Loucy (cell line): ENCODE results near the gene SARM1.

Experiments
- H2AFZ ChIP-seq: fragments of 200-600 bp; sonication (generic); 2 replicates; pipeline ENCODE4 v1.6.0; 2016; ENCODE audit warnings: antibody characterized with exemption, mild to moderate bottlenecking, low read length, moderate library complexity
- H3F3A ChIP-seq: fragments of 200-600 bp; 2 replicates; pipeline ENCODE4 v1.6.0; 2016; ENCODE audit warnings: antibody characterized with exemption, low read depth, mild to moderate bottlenecking
- H3K27me3 ChIP-seq: fragments of 200-600 bp; sonication (generic); 2 replicates; pipeline ENCODE4 v1.6.1; 2014; ENCODE audit warnings: low read length, mild to moderate bottlenecking; ENCODE audit not compliant: insufficient read depth, poor library complexity, severe bottlenecking
- H3K36me3 ChIP-seq: fragments of 200-600 bp; sonication (generic); 2 replicates; pipeline ENCODE4 v1.6.1; 2016; ENCODE audit warnings: low read length; ENCODE audit not compliant: insufficient read depth
- H3K4me1 ChIP-seq: fragments of 200-600 bp; sonication (generic); 2 replicates; pipeline ENCODE4 v1.5.1; 2014; ENCODE audit warnings: low read length, mild to moderate bottlenecking; ENCODE audit not compliant: insufficient read depth, poor library complexity, severe bottlenecking
- H3K4me2 ChIP-seq: fragments of 200-600 bp; sonication (generic); 2 replicates; pipeline ENCODE4 v1.6.0; 2014; ENCODE audit warnings: antibody characterized with exemption, low read length, low read depth, mild to moderate bottlenecking; ENCODE audit not compliant: poor library complexity, severe bottlenecking
- H3K4me3 ChIP-seq: fragments of 200-600 bp; sonication (generic); 2 replicates; pipeline ENCODE4 v1.5.1; 2014; ENCODE audit warnings: low read length, mild to moderate bottlenecking, mixed read lengths; ENCODE audit not compliant: poor library complexity, severe bottlenecking
- H3K79me2 ChIP-seq: fragments of 200-600 bp; sonication (generic); 2 replicates; pipeline ENCODE4 v1.6.1; 2014; ENCODE audit warnings: low read length; ENCODE audit not compliant: insufficient read depth
- H3K9ac ChIP-seq: fragments of 200-600 bp; sonication (generic); 2 replicates; pipeline ENCODE4 v1.6.0; 2014; ENCODE audit warnings: mild to moderate bottlenecking, low read depth, low read length, moderate library complexity; ENCODE audit not compliant: poor library complexity, severe bottlenecking
- H3K9me2 ChIP-seq: fragments of 200-600 bp; sonication (generic); replicated peaks from 2 replicates; pipeline ENCODE4 v1.6.1; 2016; ENCODE audit warnings: low read depth, low read length, mixed read lengths
- H3K9me3 ChIP-seq: fragments of 200-600 bp; sonication (generic); 2 replicates; pipeline ENCODE4 v1.6.1; 2014; ENCODE audit warnings: mild to moderate bottlenecking, antibody characterized with exemption, low read length, low read depth; ENCODE audit not compliant: insufficient read depth
- H4K20me1 ChIP-seq: fragments of 200-600 bp; sonication (generic); 2 replicates; pipeline ENCODE4 v1.6.0; 2014; ENCODE audit warnings: antibody characterized with exemption, low read length, mild to moderate bottlenecking; ENCODE audit not compliant: insufficient read depth, poor library complexity, severe bottlenecking
- EZH2phosphoT487 ChIP-seq: fragments of 200-600 bp; IDR thresholded peaks from 2 replicates; pipeline ENCODE4 v1.6.1; 2018; ENCODE audit warnings: antibody characterized with exemption, mild to moderate bottlenecking, moderate library complexity, borderline replicate concordance
- TF ChIP-seq, protein P1 (sequence below): fragments of 200-600 bp; sonication (generic); conservative IDR thresholded peaks from 2 replicates; pipeline ENCODE4 v1.5.1; 2014; ENCODE audit warnings: mild to moderate bottlenecking, antibody characterized with exemption, low read length

Gene SARM1

DNA sequence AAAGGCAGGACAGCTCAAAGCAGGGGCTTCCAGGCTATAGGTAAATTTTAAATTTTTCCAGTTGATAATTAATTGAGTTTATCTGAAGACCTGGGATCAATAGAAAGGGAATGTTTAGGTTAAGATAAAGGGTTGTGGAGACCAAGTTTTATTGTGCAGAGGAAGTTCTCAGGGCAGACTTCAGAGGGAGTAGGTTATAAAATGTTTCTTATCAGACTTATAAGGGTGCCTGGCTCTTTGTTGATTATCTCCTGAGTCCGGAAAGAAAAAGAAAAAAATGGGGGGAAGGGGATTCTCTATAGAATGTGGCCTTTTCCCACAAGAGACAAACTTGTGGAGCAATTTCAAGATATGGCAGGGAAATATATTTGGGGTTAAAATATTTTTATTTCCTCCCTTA lies 18.6 kb downstream of the SARM1 start:
- Histone ChIP-seq H3K9ac (no peak overlapping the region), H3K4me1 (peaks cover 10% of the 10 kb centered on the region), H4K20me1 (no peaks in the 10 kb centered on the region), H3K27me3 (no peaks in the 10 kb centered on the region), H3K9me2 (no peaks in the 10 kb centered on the region), H3K9me3 (no peaks in the 10 kb centered on the region), H2AFZ (no peak overlapping the region), H3F3A (no peaks in the 10 kb centered on the region), H3K4me3 (no peak overlapping the region), H3K36me3 (no peaks in the 10 kb centered on the region), H3K79me2 (no peaks in the 10 kb centered on the region), H3K4me2 (no peak overlapping the region)
- no peak for TF ChIP-seq EZH2phosphoT487
- TF ChIP-seq, protein P1, sequence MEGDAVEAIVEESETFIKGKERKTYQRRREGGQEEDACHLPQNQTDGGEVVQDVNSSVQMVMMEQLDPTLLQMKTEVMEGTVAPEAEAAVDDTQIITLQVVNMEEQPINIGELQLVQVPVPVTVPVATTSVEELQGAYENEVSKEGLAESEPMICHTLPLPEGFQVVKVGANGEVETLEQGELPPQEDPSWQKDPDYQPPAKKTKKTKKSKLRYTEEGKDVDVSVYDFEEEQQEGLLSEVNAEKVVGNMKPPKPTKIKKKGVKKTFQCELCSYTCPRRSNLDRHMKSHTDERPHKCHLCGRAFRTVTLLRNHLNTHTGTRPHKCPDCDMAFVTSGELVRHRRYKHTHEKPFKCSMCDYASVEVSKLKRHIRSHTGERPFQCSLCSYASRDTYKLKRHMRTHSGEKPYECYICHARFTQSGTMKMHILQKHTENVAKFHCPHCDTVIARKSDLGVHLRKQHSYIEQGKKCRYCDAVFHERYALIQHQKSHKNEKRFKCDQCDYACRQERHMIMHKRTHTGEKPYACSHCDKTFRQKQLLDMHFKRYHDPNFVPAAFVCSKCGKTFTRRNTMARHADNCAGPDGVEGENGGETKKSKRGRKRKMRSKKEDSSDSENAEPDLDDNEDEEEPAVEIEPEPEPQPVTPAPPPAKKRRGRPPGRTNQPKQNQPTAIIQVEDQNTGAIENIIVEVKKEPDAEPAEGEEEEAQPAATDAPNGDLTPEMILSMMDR: no peak

DNA sequence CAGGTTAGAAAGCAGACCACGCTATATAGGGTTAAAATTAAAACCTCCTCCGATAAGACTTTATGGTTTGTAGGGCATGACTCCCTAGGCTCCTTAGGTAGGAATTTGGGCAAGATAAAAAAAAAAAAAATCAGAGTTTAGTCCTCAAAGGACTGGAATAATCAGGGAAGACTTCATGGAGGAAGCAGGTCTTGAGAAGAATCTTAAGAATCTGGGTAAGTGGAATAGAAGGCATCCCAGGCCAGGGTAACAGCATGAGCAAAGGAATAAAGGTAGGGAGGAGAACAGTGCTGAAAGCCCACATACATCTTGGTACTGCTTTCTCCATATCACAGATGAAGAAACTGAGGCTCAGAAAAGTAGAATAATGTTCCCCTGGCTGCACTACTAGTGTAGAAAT lies 19.1 kb downstream of the SARM1 start:
- Histone ChIP-seq H3K27me3 (no peaks in the 10 kb centered on the region), H3K9me3 (no peaks in the 10 kb centered on the region), H3K9me2 (no peaks in the 10 kb centered on the region), H3K79me2 (no peaks in the 10 kb centered on the region), H3K4me3 (no peak overlapping the region), H3K9ac (no peak overlapping the region), H3K4me1 (peaks cover 5% of the 10 kb centered on the region), H4K20me1 (no peaks in the 10 kb centered on the region), H3K4me2 (no peak overlapping the region), H3F3A (no peaks in the 10 kb centered on the region), H3K36me3 (no peaks in the 10 kb centered on the region), H2AFZ (no peak overlapping the region)
- TF ChIP-seq EZH2phosphoT487: no peak
- TF ChIP-seq, protein P1: no peak

DNA sequence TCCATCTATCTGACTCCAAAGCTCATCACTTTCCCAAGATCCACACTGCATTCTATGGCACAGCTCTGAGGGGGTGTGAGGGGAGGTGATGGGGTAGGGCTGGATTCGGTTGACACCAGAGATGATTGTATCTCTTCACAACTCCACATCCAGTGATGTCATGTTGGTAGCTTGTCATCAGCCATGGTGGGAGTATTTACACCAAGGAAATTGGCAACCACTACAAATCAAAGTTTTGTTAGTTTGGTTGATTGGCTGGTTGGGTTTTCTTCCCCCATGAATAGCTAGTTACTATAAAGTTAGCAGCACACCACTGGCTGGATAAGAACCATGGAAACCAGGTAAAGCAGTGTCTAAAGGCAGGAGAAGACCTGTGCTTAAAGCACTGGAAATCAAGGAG lies 19.5 kb downstream of the SARM1 start:
- H3K36me3 ChIP-seq: no peaks in the 10 kb centered on the region
- no peaks in the 10 kb centered on the region for H3K27me3 ChIP-seq
- no peaks in the 10 kb centered on the region for H3K9me3 ChIP-seq
- H3K79me2 ChIP-seq: no peaks in the 10 kb centered on the region
- no peak overlapping the region for H3K4me2 ChIP-seq
- no peaks in the 10 kb centered on the region for H4K20me1 ChIP-seq
- H3K9me2 ChIP-seq: no peaks in the 10 kb centered on the region
- no peaks in the 10 kb centered on the region for H3F3A ChIP-seq
- H2AFZ ChIP-seq: no peak overlapping the region
- TF ChIP-seq EZH2phosphoT487: no peak
- TF ChIP-seq, protein P1: no peak
- H3K4me1 ChIP-seq: peaks cover 1% of the 10 kb centered on the region
- no peak overlapping the region for H3K4me3 ChIP-seq
- no peak overlapping the region for H3K9ac ChIP-seq
